Measurements from ENCODE around the gene PCDHGC3. TPM values are rescaled to one million over a fixed set of nuclear protein-coding genes. Genes with fewer than 3 reads are reported as not detected.

The PCDHGC3 gene
- total RNA-seq, 1 experiment from 2014 or later: 98.3 TPM

- no peak for DNase-seq (ENCODE audit: low read depth)
These were observed 9.7 kb downstream of the PCDHGC3 start for GRCh38 chr5:141485321-141486055.

DNA sequence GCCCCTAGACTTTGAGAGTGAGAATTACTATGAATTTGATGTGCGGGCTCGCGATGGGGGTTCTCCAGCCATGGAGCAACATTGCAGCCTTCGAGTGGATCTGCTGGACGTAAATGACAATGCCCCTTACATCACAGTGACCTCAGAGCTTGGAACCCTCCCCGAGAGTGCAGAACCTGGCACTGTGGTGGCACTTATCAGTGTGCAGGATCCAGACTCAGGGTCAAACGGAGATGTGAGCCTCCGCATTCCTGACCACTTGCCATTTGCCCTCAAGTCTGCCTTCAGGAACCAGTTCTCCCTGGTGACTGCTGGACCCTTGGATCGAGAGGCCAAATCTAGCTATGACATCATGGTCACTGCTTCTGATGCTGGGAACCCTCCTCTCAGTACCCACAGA is 10.3 kb downstream of the PCDHGC3 start:
- no peak for DNase-seq (ENCODE audit: low read depth)

GRCh38 chr5:141487131-141487530 is 11.4 kb downstream of the PCDHGC3 start:
- DNase-seq (ENCODE audit: low read depth): no peak

- peak; percentile 78 for DNase-seq (ENCODE audit: low read depth)
These were observed 13.1 kb downstream of the PCDHGC3 start, which contains the start of gene PCDHGC5 for GRCh38 chr5:141488591-141489561. TSS of gene PCDHGC5 (plus strand) at chr5:141489081. CDS start at chr5:141489241, 160 bp downstream.

- DNase-seq (ENCODE audit: low read depth): no peak
These were observed 14.1 kb downstream of the PCDHGC3 start for GRCh38 chr5:141489841-141490240.

DNA sequence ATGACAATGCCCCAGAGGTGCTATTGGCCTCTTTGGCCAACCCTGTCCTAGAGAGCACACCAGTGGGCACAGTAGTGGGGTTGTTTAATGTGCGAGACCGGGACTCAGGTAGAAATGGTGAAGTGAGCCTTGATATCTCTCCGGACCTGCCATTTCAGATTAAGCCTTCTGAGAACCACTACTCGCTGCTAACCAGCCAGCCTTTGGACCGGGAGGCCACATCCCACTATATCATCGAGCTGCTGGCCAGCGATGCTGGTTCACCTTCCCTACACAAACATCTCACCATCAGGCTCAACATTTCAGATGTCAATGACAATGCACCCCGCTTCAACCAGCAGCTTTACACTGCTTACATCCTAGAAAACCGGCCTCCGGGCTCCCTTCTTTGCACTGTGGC is 14.5 kb downstream of the PCDHGC3 start:
- no peak for DNase-seq (ENCODE audit: low read depth)

DNA sequence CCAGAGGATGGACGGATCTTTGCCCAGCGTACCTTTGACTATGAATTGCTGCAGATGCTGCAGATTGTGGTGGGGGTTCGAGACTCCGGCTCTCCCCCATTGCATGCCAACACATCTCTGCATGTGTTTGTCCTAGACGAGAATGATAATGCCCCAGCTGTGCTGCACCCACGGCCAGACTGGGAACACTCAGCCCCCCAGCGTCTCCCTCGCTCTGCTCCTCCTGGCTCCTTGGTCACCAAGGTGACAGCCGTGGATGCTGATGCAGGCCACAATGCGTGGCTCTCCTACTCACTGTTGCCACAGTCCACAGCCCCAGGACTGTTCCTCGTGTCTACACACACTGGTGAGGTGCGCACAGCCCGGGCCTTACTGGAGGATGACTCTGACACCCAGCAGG is 15.0 kb downstream of the PCDHGC3 start:
- DNase-seq (ENCODE audit: low read depth): no peak

GRCh38 chr5:141491323-141492167 is 15.8 kb downstream of the PCDHGC3 start:
- DNase-seq (ENCODE audit: low read depth): no peak

- DNase-seq (ENCODE audit: low read depth): no peak
These were observed 16.6 kb downstream of the PCDHGC3 start for GRCh38 chr5:141492168-141492885.

DNA sequence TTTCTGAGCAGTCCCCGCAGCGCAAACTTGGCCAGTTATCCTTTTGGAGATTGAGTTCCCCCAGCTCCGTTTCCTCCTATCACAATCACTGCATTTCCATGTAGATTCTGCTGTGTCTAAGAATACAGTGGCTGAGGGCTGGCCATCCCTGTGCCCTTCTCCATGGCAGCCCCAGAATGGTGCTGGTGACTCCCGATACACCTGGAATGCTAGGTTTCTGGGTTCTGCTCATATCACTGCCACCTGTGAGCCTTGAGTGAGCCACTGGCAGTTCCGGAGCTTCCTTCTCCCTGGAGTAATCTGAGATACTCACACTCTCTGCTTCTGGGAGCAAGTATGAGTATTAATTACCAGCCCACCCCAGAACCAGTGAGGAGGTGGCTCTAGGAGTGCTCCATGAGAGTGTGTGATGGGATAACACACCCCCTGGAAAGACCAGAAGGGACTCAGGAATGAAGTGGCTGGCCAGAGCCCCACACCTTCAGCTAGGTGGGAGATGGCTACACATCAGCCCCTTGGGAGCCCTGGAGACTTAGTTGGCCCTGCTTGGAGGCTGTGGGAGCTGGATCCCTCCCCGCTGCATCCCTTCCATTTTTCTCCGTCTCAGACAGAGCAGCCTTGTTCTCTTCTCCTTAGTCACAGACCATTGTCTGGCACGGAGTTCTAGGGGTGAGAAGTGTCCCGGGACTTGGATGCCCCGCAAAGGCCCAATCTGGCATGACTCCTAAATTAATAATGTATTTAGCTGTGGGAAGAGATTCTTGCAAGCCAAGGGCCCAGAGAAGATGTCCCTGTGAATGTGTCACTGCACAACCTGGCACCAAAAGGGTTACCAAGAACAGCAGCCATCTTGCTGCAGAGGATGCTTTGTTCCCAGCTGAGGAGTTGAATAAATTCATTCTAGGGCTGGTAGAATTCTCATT is 18.0 kb downstream of the PCDHGC3 start:
- DNase-seq (ENCODE audit: low read depth): peak; percentile 69

GRCh38 chr5:141494761-141495452 is 19.1 kb downstream of the PCDHGC3 start:
- no peak for DNase-seq (ENCODE audit: low read depth)

- DNase-seq (ENCODE audit: low read depth): no peak
These were observed 19.7 kb downstream of the PCDHGC3 start for GRCh38 chr5:141495453-141495811.

GRCh38 chr5:141496038-141496437 is 20.3 kb downstream of the PCDHGC3 start:
- DNase-seq (ENCODE audit: low read depth): peak; percentile 93

- DNase-seq (ENCODE audit: low read depth): no peak
These were observed 26.0 kb downstream of the PCDHGC3 start for GRCh38 chr5:141501761-141502160.

GRCh38 chr5:141503681-141504080 is 27.9 kb downstream of the PCDHGC3 start:
- DNase-seq (ENCODE audit: low read depth): no peak

- peak; percentile 60 for DNase-seq (ENCODE audit: low read depth)
These were observed 28.4 kb downstream of the PCDHGC3 start for GRCh38 chr5:141504216-141504615.

DNA sequence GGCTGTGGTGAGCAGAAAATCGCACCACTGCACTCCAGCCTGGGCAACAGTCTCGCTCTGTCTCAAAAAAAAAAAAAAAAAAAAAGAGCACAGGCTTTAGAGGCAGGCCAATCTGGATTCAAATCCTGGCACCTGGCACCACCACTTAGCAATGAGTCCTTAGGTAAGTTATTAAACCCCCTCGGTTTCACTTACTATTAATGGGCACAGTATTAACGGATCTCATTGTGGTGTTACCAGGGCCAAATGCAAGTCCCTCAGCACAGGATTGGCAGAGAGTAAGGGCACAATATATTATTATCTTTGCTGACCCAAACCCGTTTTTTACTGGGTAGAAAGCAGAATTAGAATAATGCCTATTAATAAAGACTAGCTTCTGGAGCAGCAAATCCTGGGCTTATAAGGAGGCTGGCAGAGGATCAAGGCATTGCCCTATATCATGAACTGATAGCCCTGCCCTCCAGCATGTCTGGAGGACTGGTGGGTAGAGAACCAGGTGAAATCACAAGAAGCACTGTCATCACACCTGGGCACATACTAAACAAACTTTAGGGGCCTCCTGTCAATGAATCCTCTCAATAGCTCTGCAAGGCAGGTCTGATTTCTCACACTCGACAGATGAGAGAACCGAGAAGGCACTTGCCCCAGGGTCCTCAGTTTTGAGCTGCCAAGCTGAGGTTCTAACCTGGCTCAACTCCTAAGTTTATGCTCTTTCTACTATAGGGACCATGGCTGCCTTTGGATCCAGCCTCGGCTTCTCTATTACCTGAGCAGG is 30.8 kb downstream of the PCDHGC3 start:
- no peak for DNase-seq (ENCODE audit: low read depth)

DNA sequence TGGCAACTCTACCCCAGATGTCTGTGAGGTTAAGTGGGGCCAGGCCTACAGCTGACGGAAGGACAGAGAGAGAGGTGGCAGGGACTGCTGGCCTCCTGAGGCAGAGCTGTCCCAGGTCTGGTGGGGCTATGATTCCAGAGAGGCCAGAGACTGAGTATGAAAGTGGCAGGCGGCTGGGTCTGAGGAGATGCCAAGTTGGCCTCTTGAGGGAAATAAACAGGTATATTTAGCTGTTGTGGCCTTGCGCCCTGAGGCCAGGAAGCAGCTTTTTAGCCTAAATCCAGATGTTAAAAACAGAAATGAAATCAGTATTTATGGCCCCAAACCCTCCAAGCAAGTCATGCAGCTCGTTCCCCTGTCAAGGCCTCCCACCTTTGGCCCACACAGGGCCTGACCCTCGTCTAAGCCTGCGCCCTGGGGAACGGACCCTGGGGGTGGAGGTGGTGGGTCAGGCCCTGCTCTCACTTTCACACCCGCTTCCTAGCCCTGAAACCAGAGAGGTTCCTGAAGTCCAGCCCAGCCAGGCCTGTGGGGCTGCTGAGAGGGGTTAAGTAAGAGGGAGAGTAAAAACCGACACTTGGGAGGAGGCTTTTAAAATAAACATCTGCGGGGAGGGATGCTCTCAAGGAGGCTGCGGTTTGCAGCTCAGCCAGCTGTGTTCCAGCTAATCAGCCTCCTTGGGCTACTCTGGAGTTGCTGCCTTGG is 31.8 kb downstream of the PCDHGC3 start:
- peak; percentile 84 for DNase-seq (ENCODE audit: low read depth)

Data from LHCN-M2 (cell line).